ENCODE data around the gene MAP3K10. TPM values are rescaled to one million over a fixed set of nuclear protein-coding genes. Genes with fewer than 3 reads are reported as not detected.

The MAP3K10 gene
- total and polyA plus RNA-seq, 2 of the 13 experiments (the other 11 are each of a cell fraction or from before 2014, with no cell fraction given): 3.4 to 5.0 TPM

DNA sequence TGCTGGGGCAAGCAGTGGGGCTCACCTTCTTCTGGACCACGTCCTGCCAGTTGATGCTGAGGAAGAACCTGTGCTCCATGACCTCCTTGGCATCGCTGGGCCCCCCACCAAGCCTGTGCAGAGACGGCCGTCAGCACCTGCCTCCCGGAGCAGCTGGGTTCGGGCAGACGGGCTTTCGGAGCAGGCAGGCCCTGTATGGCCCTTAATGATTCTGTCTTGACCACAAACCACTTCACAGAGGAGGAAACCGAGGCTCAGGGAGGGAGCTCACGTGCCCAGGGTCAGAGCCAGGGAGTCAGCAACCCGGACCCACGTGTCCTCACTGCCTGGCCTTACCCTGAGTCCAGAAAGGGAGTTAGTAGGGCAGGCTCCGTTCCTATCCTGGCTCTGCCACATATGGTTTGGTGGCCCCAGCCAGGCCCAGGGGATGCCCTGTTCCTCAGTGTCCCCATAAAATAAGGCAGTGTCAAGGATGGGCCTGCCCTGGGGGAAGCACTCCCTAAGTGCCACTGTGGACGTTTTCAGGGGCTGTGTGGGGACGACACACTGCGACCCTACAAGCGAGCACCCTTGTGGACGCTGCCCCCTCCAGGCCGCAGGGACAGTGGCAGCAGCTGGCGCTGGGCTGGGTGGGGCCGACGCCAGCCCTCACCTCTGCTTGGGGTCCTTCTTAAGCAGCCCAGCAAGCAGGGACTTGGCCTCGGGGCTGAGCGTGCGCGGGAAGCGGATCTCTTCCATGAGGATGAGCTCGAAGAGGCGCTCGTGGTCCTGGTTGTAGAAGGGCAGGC is 44.2 kb downstream of the MAP3K10 start (continued):
- TF ChIP-seq, protein P1, sequence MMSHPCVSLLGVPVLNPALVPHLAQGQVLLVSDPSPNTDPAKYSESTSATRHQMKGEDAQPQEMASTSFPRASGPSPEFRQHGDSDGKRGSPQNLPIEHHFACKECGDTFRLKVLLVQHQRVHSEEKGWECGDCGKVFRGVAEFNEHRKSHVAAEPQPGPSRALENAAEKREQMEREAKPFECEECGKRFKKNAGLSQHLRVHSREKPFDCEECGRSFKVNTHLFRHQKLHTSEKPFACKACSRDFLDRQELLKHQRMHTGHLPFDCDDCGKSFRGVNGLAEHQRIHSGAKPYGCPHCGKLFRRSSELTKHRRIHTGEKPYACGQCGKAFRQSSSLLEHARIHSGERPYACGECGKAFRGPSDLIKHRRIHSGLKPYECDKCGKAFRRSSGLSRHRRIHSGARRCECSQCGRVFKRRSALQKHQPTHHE (CRISPR knock-in tag; IDR thresholded peaks at IDR 0.05; ENCODE audit: borderline replicate concordance): no peak
- TF ChIP-seq, protein P2, sequence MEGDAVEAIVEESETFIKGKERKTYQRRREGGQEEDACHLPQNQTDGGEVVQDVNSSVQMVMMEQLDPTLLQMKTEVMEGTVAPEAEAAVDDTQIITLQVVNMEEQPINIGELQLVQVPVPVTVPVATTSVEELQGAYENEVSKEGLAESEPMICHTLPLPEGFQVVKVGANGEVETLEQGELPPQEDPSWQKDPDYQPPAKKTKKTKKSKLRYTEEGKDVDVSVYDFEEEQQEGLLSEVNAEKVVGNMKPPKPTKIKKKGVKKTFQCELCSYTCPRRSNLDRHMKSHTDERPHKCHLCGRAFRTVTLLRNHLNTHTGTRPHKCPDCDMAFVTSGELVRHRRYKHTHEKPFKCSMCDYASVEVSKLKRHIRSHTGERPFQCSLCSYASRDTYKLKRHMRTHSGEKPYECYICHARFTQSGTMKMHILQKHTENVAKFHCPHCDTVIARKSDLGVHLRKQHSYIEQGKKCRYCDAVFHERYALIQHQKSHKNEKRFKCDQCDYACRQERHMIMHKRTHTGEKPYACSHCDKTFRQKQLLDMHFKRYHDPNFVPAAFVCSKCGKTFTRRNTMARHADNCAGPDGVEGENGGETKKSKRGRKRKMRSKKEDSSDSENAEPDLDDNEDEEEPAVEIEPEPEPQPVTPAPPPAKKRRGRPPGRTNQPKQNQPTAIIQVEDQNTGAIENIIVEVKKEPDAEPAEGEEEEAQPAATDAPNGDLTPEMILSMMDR (CRISPR knock-in tag; IDR thresholded peaks at IDR 0.05): peak; percentile 57

DNA sequence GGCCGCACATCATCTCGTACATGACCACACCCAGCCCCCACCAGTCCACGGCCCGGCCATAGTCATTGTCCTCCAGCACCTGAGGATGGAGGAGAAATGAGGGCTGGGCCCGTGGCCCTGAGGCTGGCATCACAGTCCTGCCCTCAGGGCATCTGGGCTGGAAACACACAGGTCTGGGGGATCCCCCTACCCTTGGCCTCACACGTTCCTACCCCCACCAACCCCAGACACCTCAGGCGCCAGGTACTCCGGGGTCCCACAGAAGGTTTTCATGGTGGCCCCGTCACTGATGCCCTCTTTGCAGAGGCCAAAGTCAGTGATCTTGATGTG is 44.8 kb downstream of the MAP3K10 start:
- CTCF ChIA-PET (ENCODE audit: low intra/inter-chr PET ratio, low total read pairs): no interaction called here
- 100% methylated on average over 6 of the region's 9 CpGs for WGBS (ENCODE audit: low lambda C conversion rate)
- peaks cover 31 to 55% of the 10 kb centered on the region in 2 experiments for H3K36me3 ChIP-seq (replicated peaks in 1 of 2; ENCODE audit: control insufficient read depth in 1 of 2, insufficient read depth in 2 of 2, low read length in 2 of 2)

More for the DNA sequence above, 44.8 kb downstream of the MAP3K10 start:
- ATAC-seq: no peak
- BruUV-seq (replicated peaks): no TSS peak
- Histone ChIP-seq H3K4me1 (ENCODE audit: insufficient read depth, low read length) (peaks cover 23% of the 10 kb centered on the region), H3K27ac (ENCODE audit: extremely low read length, insufficient read depth, low read length) (no peak overlapping the region), H3K4me3 (replicated peaks in 1 of 3; ENCODE audit: insufficient read depth in 1 of 3, low read depth in 2 of 3, low read length in 3 of 3) (no peak overlapping the region), H2AFZ (ENCODE audit: low read length) (no peak overlapping the region), H3K79me2 (ENCODE audit: insufficient read depth, low read length) (no peaks in the 10 kb centered on the region), H3K4me2 (ENCODE audit: low read depth, low read length) (no peak overlapping the region), H3K27me3 (ENCODE audit: control insufficient read depth in 1 of 2, insufficient read depth in 2 of 2, low read length in 2 of 2) (no peaks in the 10 kb centered on the region), H4K20me1 (ENCODE audit: insufficient read depth, low read length) (no peaks in the 10 kb centered on the region), H3K9ac (ENCODE audit: insufficient read depth, low read depth, low read length) (no peak overlapping the region), H3K9me3 (ENCODE audit: low read length) (no peaks in the 10 kb centered on the region)
- POLR2A ChIA-PET: no interaction called here
- intact Hi-C loops (cut with micrococcal nuclease; ENCODE audit: unreplicated experiment) (no loop called here), in situ Hi-C loops (cut with HindIII; ENCODE audit: extremely low pct_ligation_motif_present, low pct_unique_long_range_greater_than_20kb) (no loop called here)
- no peak for DNase-seq (ENCODE audit: low spot score)
- FAIRE-seq: no peak
- TF ChIP-seq PITX1 (CRISPR knock-in tag; IDR thresholded peaks at IDR 0.05) (no peak), ZSCAN29 (CRISPR knock-in tag; conservative IDR thresholded peaks at IDR 0.05) (no peak), AGO2 (optimal IDR thresholded peaks at IDR 0.05; ENCODE audit: low read depth, low read length) (peak; percentile 31)
- TF ChIP-seq, protein P3, sequence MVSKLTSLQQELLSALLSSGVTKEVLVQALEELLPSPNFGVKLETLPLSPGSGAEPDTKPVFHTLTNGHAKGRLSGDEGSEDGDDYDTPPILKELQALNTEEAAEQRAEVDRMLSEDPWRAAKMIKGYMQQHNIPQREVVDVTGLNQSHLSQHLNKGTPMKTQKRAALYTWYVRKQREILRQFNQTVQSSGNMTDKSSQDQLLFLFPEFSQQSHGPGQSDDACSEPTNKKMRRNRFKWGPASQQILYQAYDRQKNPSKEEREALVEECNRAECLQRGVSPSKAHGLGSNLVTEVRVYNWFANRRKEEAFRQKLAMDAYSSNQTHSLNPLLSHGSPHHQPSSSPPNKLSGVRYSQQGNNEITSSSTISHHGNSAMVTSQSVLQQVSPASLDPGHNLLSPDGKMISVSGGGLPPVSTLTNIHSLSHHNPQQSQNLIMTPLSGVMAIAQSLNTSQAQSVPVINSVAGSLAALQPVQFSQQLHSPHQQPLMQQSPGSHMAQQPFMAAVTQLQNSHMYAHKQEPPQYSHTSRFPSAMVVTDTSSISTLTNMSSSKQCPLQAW (CRISPR knock-in tag; IDR thresholded peaks at IDR 0.05): no peak
- TF ChIP-seq, protein P4, sequence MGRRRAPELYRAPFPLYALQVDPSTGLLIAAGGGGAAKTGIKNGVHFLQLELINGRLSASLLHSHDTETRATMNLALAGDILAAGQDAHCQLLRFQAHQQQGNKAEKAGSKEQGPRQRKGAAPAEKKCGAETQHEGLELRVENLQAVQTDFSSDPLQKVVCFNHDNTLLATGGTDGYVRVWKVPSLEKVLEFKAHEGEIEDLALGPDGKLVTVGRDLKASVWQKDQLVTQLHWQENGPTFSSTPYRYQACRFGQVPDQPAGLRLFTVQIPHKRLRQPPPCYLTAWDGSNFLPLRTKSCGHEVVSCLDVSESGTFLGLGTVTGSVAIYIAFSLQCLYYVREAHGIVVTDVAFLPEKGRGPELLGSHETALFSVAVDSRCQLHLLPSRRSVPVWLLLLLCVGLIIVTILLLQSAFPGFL (CRISPR knock-in tag; IDR thresholded peaks at IDR 0.05): no peak

All from HepG2 (cell line).